ENCODE results near the gene AGBL1. TPM values are rescaled to one million over a fixed set of nuclear protein-coding genes. Genes with fewer than 3 reads are reported as not detected.

AGBL1 gene
- total RNA-seq, 1 experiment from 2014 or later: not detected

DNA sequence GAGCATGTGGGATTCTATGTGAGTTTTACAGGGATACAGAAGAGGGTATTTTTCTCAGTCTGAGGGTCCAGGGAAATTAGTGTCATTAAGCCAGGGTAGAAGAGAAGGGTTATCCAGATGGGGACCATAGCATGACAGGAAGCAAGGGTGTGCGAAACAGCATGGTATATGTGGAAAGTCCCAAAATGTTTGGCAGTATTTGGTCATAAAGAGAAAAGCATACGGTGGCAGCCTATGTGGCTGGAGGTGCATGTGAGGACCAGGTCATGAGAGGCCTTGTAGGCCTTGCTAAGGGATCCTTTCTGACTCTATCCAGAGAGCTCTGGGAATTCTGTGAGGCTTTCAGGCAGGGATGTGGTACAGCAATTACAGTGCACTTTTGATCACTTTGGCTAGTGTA lies 411.4 kb downstream of the AGBL1 start:
- H3K9me3 ChIP-seq (ENCODE audit: low read depth, low read length, poor library complexity, severe bottlenecking): peaks cover 3% of the 10 kb centered on the region
- POLR2A ChIA-PET (ENCODE audit: low non-redundant PET): no interaction called here
- intact Hi-C loops (cut with micrococcal nuclease; ENCODE audit: unreplicated experiment): no loop called here
- no TSS peak for BruUV-seq (replicated peaks)
- no peak overlapping the region for H3K4me3 ChIP-seq (ENCODE audit: low read depth, low read length, poor library complexity, severe bottlenecking)
- no peaks in the 10 kb centered on the region for H3K36me3 ChIP-seq (ENCODE audit: insufficient read depth, low read length, poor library complexity, severe bottlenecking)
- no peaks in the 10 kb centered on the region for H3K4me1 ChIP-seq (ENCODE audit: insufficient read depth, low read length, poor library complexity, severe bottlenecking)
- CTCF ChIA-PET: no interaction called here
- H3K27ac ChIP-seq (ENCODE audit: low read depth, low read length, poor library complexity, severe bottlenecking): no peak overlapping the region
- no peak for TF ChIP-seq EZH2 (IDR thresholded peaks at IDR 0.05; ENCODE audit: borderline replicate concordance, low read depth, low read length, poor library complexity, severe bottlenecking)
- TF ChIP-seq, protein P1, sequence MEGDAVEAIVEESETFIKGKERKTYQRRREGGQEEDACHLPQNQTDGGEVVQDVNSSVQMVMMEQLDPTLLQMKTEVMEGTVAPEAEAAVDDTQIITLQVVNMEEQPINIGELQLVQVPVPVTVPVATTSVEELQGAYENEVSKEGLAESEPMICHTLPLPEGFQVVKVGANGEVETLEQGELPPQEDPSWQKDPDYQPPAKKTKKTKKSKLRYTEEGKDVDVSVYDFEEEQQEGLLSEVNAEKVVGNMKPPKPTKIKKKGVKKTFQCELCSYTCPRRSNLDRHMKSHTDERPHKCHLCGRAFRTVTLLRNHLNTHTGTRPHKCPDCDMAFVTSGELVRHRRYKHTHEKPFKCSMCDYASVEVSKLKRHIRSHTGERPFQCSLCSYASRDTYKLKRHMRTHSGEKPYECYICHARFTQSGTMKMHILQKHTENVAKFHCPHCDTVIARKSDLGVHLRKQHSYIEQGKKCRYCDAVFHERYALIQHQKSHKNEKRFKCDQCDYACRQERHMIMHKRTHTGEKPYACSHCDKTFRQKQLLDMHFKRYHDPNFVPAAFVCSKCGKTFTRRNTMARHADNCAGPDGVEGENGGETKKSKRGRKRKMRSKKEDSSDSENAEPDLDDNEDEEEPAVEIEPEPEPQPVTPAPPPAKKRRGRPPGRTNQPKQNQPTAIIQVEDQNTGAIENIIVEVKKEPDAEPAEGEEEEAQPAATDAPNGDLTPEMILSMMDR (conservative IDR thresholded peaks at IDR 0.05; ENCODE audit: low read depth, low read length): no peak
- H3K27me3 ChIP-seq (replicated peaks; ENCODE audit: insufficient read depth, low read depth, low read length, poor library complexity): no peaks in the 10 kb centered on the region
- no peak for DNase-seq (ENCODE audit: low spot score)

DNA sequence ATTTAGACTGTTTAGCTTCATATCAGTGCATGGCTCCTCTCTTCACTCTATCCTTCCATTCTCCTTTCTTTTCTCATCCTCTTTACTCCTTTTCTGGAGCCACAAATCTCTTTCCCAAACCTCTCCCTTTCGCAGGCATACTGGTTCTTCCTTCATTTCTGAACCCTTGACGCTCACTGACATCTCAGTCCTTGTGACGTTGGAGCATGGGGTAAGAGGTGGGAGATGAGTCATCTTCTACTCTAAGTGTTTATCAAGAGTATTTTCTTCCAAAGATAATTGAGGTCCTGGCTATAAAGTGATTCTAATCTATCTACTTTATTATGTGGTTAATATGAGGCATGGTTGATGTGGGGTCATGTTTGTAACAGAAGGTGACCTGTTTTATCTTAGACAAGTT lies 414.2 kb downstream of the AGBL1 start:
- Histone ChIP-seq H3K36me3 (ENCODE audit: insufficient read depth, low read length, poor library complexity, severe bottlenecking) (no peaks in the 10 kb centered on the region), H3K4me1 (ENCODE audit: insufficient read depth, low read length, poor library complexity, severe bottlenecking) (no peaks in the 10 kb centered on the region), H3K4me3 (ENCODE audit: low read depth, low read length, poor library complexity, severe bottlenecking) (no peak overlapping the region), H3K27ac (ENCODE audit: low read depth, low read length, poor library complexity, severe bottlenecking) (no peak overlapping the region), H3K9me3 (ENCODE audit: low read depth, low read length, poor library complexity, severe bottlenecking) (peaks cover 3% of the 10 kb centered on the region), H3K27me3 (replicated peaks; ENCODE audit: insufficient read depth, low read depth, low read length, poor library complexity) (no peaks in the 10 kb centered on the region)
- ChIA-PET POLR2A (ENCODE audit: low non-redundant PET) (no interaction called here), CTCF (no interaction called here)
- TF ChIP-seq EZH2 (IDR thresholded peaks at IDR 0.05; ENCODE audit: borderline replicate concordance, low read depth, low read length, poor library complexity, severe bottlenecking): no peak
- TF ChIP-seq, protein P1 (conservative IDR thresholded peaks at IDR 0.05; ENCODE audit: low read depth, low read length): no peak
- intact Hi-C loops (cut with micrococcal nuclease; ENCODE audit: unreplicated experiment): no loop called here
- no TSS peak for BruUV-seq (replicated peaks)
- no peak for DNase-seq (ENCODE audit: low spot score)

DNA sequence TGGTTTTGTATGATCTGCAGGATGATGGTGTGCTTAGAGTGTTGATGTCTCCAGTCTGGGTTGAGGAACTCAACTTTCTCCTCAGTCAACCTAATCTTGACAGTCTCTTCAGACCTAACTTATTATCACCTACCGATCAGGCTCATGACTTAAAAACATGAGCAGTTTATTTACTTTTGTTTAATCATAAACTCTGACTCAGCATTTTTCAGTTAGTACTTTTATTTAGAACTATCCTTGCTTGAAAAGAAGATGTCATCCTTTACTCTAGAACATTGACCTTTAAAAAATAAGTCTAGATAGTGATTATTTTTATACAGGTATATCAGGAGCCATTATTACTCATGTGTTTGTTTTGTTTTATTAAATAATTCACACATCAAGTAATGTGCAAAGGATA lies 414.8 kb downstream of the AGBL1 start:
- DNase-seq (ENCODE audit: low spot score): no peak
- TF ChIP-seq, protein P1 (conservative IDR thresholded peaks at IDR 0.05; ENCODE audit: low read depth, low read length): no peak
- TF ChIP-seq EZH2 (IDR thresholded peaks at IDR 0.05; ENCODE audit: borderline replicate concordance, low read depth, low read length, poor library complexity, severe bottlenecking): no peak
- H3K4me3 ChIP-seq (ENCODE audit: low read depth, low read length, poor library complexity, severe bottlenecking): no peak overlapping the region
- ChIA-PET POLR2A (ENCODE audit: low non-redundant PET) (no interaction called here), CTCF (no interaction called here)
- H3K9me3 ChIP-seq (ENCODE audit: low read depth, low read length, poor library complexity, severe bottlenecking): peaks cover 3% of the 10 kb centered on the region
- no peak overlapping the region for H3K27ac ChIP-seq (ENCODE audit: low read depth, low read length, poor library complexity, severe bottlenecking)
- no peaks in the 10 kb centered on the region for H3K4me1 ChIP-seq (ENCODE audit: insufficient read depth, low read length, poor library complexity, severe bottlenecking)
- no TSS peak for BruUV-seq (replicated peaks)
- intact Hi-C loops (cut with micrococcal nuclease; ENCODE audit: unreplicated experiment): no loop called here
- H3K27me3 ChIP-seq (replicated peaks; ENCODE audit: insufficient read depth, low read depth, low read length, poor library complexity): no peaks in the 10 kb centered on the region
- no peaks in the 10 kb centered on the region for H3K36me3 ChIP-seq (ENCODE audit: insufficient read depth, low read length, poor library complexity, severe bottlenecking)
